C4-2B (cell line): ENCODE results near the gene PAX9.

Experiments used
- ZFX ChIP-seq: fragments of 450-650 bp; IDR thresholded peaks from 2 replicates; pipeline ENCODE4 v1.6.1; 2017
- TF ChIP-seq, protein P1 (sequence below): fragments of 450-650 bp; conservative IDR thresholded peaks from 2 replicates; pipeline ENCODE4 v1.5.1; 2017; ENCODE audit warnings: mild to moderate bottlenecking

GRCh38 chr14:36726128-36726527 is 64.5 kb downstream of the PAX9 start:
- TF ChIP-seq, protein P1, sequence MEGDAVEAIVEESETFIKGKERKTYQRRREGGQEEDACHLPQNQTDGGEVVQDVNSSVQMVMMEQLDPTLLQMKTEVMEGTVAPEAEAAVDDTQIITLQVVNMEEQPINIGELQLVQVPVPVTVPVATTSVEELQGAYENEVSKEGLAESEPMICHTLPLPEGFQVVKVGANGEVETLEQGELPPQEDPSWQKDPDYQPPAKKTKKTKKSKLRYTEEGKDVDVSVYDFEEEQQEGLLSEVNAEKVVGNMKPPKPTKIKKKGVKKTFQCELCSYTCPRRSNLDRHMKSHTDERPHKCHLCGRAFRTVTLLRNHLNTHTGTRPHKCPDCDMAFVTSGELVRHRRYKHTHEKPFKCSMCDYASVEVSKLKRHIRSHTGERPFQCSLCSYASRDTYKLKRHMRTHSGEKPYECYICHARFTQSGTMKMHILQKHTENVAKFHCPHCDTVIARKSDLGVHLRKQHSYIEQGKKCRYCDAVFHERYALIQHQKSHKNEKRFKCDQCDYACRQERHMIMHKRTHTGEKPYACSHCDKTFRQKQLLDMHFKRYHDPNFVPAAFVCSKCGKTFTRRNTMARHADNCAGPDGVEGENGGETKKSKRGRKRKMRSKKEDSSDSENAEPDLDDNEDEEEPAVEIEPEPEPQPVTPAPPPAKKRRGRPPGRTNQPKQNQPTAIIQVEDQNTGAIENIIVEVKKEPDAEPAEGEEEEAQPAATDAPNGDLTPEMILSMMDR: no peak
- no peak for TF ChIP-seq ZFX
